Measurements from ENCODE around the gene ZIC2. TPM values are rescaled to one million over a fixed set of nuclear protein-coding genes. Genes with fewer than 3 reads are reported as not detected.
A peak's percentile ranks its signal among the peaks of the same experiment; 100 is the strongest.

The ZIC2 gene
- total and polyA plus RNA-seq, 2 experiments from 2014 or later = 0.10 to 0.15 TPM

GRCh38 chr13:99996381-99996973 is 14.9 kb downstream of the ZIC2 start:
- no peaks in the 10 kb centered on the region for H3K4me1 ChIP-seq (ENCODE audit: insufficient read depth)
- no peak overlapping the region for H3K27ac ChIP-seq
- no peaks in the 10 kb centered on the region for H3K9me3 ChIP-seq (ENCODE audit: low read depth)
- WGBS (ENCODE audit: low lambda C conversion rate, missing lambda C conversion rate) = 13% methylated on average over 8 of the region's 8 CpGs
- H3K9me2 ChIP-seq (replicated peaks; ENCODE audit: insufficient read depth) = no peaks in the 10 kb centered on the region
- H3K36me3 ChIP-seq (replicated peaks; ENCODE audit: insufficient read depth, low read depth) = no peaks in the 10 kb centered on the region
- peak overlapping the region; percentile 26 for H3K4me2 ChIP-seq
- no peaks in the 10 kb centered on the region for H3K79me2 ChIP-seq
- TF ChIP-seq EZH2phosphoT487 (IDR thresholded peaks at IDR 0.05; ENCODE audit: low read depth, severe bottlenecking, unreplicated experiment) (no peak), EZH2 (IDR thresholded peaks at IDR 0.05; ENCODE audit: borderline replicate concordance) (peak; percentile 66)
- H3K4me3 ChIP-seq = no peak overlapping the region
- H3K27me3 ChIP-seq = peaks cover 85% of the 10 kb centered on the region
- no peaks in the 10 kb centered on the region for H4K20me1 ChIP-seq (ENCODE audit: insufficient read depth, poor library complexity, severe bottlenecking)
- DNase-seq (ENCODE audit: low spot score) = no peak
- no peak overlapping the region for H2AFZ ChIP-seq

- no peak for DNase-seq (ENCODE audit: low spot score)
- Histone ChIP-seq H2AFZ (no peak overlapping the region), H3K36me3 (replicated peaks; ENCODE audit: insufficient read depth, low read depth) (no peaks in the 10 kb centered on the region), H3K9me2 (replicated peaks; ENCODE audit: insufficient read depth) (no peaks in the 10 kb centered on the region), H3K9me3 (ENCODE audit: low read depth) (no peaks in the 10 kb centered on the region), H3K4me2 (no peak overlapping the region), H3K4me1 (ENCODE audit: insufficient read depth) (no peaks in the 10 kb centered on the region), H4K20me1 (ENCODE audit: insufficient read depth, poor library complexity, severe bottlenecking) (no peaks in the 10 kb centered on the region), H3K4me3 (no peak overlapping the region), H3K79me2 (no peaks in the 10 kb centered on the region), H3K27ac (no peak overlapping the region), H3K27me3 (peaks cover 76% of the 10 kb centered on the region)
- WGBS (ENCODE audit: low lambda C conversion rate, missing lambda C conversion rate) = 57% methylated on average over 26 of the region's 40 CpGs
- TF ChIP-seq CTCF (IDR thresholded peaks at IDR 0.05; ENCODE audit: poor library complexity) = no peak
- TF ChIP-seq EZH2phosphoT487 (IDR thresholded peaks at IDR 0.05; ENCODE audit: low read depth, severe bottlenecking, unreplicated experiment) = no peak
- TF ChIP-seq EZH2 (IDR thresholded peaks at IDR 0.05; ENCODE audit: borderline replicate concordance) = no peak
Observed at GRCh38 chr13:99997702-99998214, 16.2 kb downstream of the ZIC2 start.

DNA sequence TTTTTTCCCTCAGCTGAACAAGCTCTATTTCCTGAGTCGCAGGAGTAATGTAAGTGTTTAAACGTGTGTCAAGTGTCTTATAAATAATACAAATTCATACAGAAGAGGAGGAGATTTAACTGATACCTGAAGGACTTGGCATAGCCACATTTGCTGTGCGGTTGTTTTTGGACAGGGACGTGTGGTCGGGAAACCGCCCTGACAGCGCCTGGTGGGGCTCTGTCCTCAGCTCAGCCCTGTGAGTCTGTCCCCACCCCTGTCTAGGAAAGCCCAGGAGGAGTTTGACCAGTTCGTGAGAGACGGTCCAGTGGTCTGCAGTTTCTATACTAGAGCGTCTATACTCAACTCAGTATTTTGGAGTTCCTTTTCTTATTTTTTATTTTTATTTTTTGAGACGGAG is 16.7 kb downstream of the ZIC2 start:
- Histone ChIP-seq H3K4me2 (no peak overlapping the region), H3K4me3 (no peak overlapping the region), H3K9me3 (ENCODE audit: low read depth) (no peaks in the 10 kb centered on the region), H3K36me3 (replicated peaks; ENCODE audit: insufficient read depth, low read depth) (no peaks in the 10 kb centered on the region), H3K27ac (no peak overlapping the region), H4K20me1 (ENCODE audit: insufficient read depth, poor library complexity, severe bottlenecking) (no peaks in the 10 kb centered on the region), H2AFZ (no peak overlapping the region), H3K27me3 (peaks cover 71% of the 10 kb centered on the region), H3K9me2 (replicated peaks; ENCODE audit: insufficient read depth) (no peaks in the 10 kb centered on the region), H3K4me1 (ENCODE audit: insufficient read depth) (no peaks in the 10 kb centered on the region), H3K79me2 (no peaks in the 10 kb centered on the region)
- WGBS (ENCODE audit: low lambda C conversion rate, missing lambda C conversion rate) = 92% methylated on average over 11 of the region's 11 CpGs
- TF ChIP-seq EZH2phosphoT487 (IDR thresholded peaks at IDR 0.05; ENCODE audit: low read depth, severe bottlenecking, unreplicated experiment) (no peak), CTCF (IDR thresholded peaks at IDR 0.05; ENCODE audit: poor library complexity) (no peak), EZH2 (IDR thresholded peaks at IDR 0.05; ENCODE audit: borderline replicate concordance) (no peak)
- DNase-seq (ENCODE audit: low spot score) = no peak

GRCh38 chr13:100014621-100015020 is 33.0 kb downstream of the ZIC2 start:
- no peak for TF ChIP-seq CTCF (IDR thresholded peaks at IDR 0.05; ENCODE audit: poor library complexity)
- no peak for TF ChIP-seq EZH2phosphoT487 (IDR thresholded peaks at IDR 0.05; ENCODE audit: low read depth, severe bottlenecking, unreplicated experiment)
- WGBS (ENCODE audit: low lambda C conversion rate, missing lambda C conversion rate) = 84% methylated on average over 1 of the region's 1 CpG
- Histone ChIP-seq H3K4me1 (ENCODE audit: insufficient read depth) (no peaks in the 10 kb centered on the region), H3K79me2 (no peaks in the 10 kb centered on the region), H2AFZ (no peak overlapping the region), H3K9me3 (ENCODE audit: low read depth) (no peaks in the 10 kb centered on the region), H3K36me3 (replicated peaks; ENCODE audit: insufficient read depth, low read depth) (no peaks in the 10 kb centered on the region), H3K27ac (no peak overlapping the region), H3K27me3 (no peaks in the 10 kb centered on the region), H3K4me3 (no peak overlapping the region), H4K20me1 (ENCODE audit: insufficient read depth, poor library complexity, severe bottlenecking) (no peaks in the 10 kb centered on the region), H3K9me2 (replicated peaks; ENCODE audit: insufficient read depth) (no peaks in the 10 kb centered on the region), H3K4me2 (no peak overlapping the region)
- no peak for DNase-seq (ENCODE audit: low spot score)

Measured in hepatocyte (in vitro differentiated cells).